Sigmoid colon (tissue), 7 donors: ENCODE results near the gene TMC2. TPM values are rescaled to one million over a fixed set of nuclear protein-coding genes. Genes with fewer than 3 reads are reported as not detected.

Experiments
- DNase-seq: peaks from one replicate; pipeline ENCODE4 v3.0.0-alpha.2; 2019
- H3K27ac ChIP-seq, 4 donors: fragments of 200-600 bp; sonication (generic); one replicate each; pipeline ENCODE4 v1.5.1; 2016 to 2019; ENCODE audit warnings: mild to moderate bottlenecking in 1 of 4
- H3K27me3 ChIP-seq, 3 donors: fragments of 200-600 bp; sonication (generic); one replicate each; pipeline ENCODE4 v1.5.1; 2019; ENCODE audit warnings: mild to moderate bottlenecking in 1 of 3
- H3K36me3 ChIP-seq, 4 donors: fragments of 200-600 bp; sonication (generic); one replicate each; pipeline ENCODE4 v1.5.1; 2016 to 2019
- H3K4me1 ChIP-seq, 4 donors: fragments of 200-600 bp; sonication (generic); one replicate each; pipeline ENCODE4 v1.5.1; 2017 to 2019
- H3K4me3 ChIP-seq, 4 donors: fragments of 200-600 bp; sonication (generic); one replicate each; pipeline ENCODE4 v1.5.1; 2017 to 2019; ENCODE audit warnings: mild to moderate bottlenecking in 2 of 4, moderate library complexity in 1 of 4
- H3K9me3 ChIP-seq, 4 donors: fragments of 200-600 bp in 3 of 4; sonication (generic) in 3 of 4; one replicate each; pipeline versions ENCODE4 v1.5.1 to v1.6.1; 2013 to 2019
- CTCF ChIP-seq, 4 experiments: fragments of 450-650 bp in 3 of 4; fragments of 200-600 bp in 1 of 4; IDR thresholded peaks; one replicate each; pipeline ENCODE4 v1.5.1; 2016 to 2019; ENCODE audit warnings: antibody characterized with exemption in 4 of 4, mild to moderate bottlenecking in 3 of 4, moderate library complexity in 2 of 4
- EP300 ChIP-seq, 4 donors: sonication (generic); formaldehyde crosslinking; IDR thresholded peaks; one replicate each; pipeline ENCODE4 v1.6.1; 2017; ENCODE audit warnings: antibody characterized with exemption in 4 of 4
- POLR2A ChIP-seq, 2 donors: fragments of 450-650 bp; IDR thresholded peaks; one replicate each; pipeline ENCODE4 v1.6.1; 2016; ENCODE audit warnings: antibody characterized with exemption in 2 of 2, mild to moderate bottlenecking in 2 of 2, moderate library complexity in 2 of 2
- POLR2AphosphoS5 ChIP-seq, 4 donors: sonication (generic); formaldehyde crosslinking; IDR thresholded peaks; one replicate each; pipeline ENCODE4 v1.6.1; 2017; ENCODE audit warnings: antibody characterized with exemption in 4 of 4
- WGBS, 2 donors: extraction: QIAGEN DNeasy Blood & Tissue Kit; methylation state at CpG; one replicate each; pipeline ENCODE4 v1.1.7; 2013; 5-methylcytosine and 5-hydroxymethylcytosine counted together
- intact Hi-C: fragments of 100-400 bp; cut with DNase I; formaldehyde crosslinking; loops from one replicate; pipeline ENCODE4 v1.15.1; 2023
- polyA plus RNA-seq, 3 donors: library from polyadenylated mRNA; stranded (reverse); fragments of 200-250 nt; gene quantifications; one replicate each; pipeline ENCODE4 v1.2.3, GENCODE V29; 2013
- total RNA-seq, 4 donors: library from RNA; depleted of rRNA; stranded (reverse); fragments of >200 nt; gene quantifications; one replicate each; pipeline ENCODE4 v1.1.0, GENCODE V29; 2016
- donor health status: healthy with polysubstance abuse.
- donor health status: Bipolar disorder and iron deficiency.
- donor health status: healthy.

The TMC2 gene
- total and polyA plus RNA-seq, 7 donors = 0.19 to 0.60 (median 0.28) TPM; not detected in 4

DNA sequence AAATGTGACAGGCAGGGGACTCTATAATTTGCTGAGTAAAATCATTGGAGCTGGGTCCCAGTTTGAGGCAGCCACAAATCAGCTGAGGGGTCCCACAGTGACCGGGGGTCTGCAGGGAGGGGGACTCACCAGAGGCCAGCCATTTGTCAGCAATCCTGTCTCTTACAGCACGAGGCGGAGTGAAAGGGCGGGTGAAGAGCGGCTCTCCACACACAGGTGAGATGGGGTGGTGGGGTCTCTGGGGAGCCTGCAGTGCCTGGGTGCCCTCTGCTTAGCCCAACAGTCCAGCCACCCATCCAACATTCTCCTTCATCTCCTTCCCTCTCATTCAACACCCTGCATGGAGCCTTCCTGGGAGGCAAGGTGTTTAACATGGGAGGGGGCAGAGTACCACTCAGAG, 728 bp downstream of the TMC2 start:
- 80 to 90% methylated on average over 5 of the region's 5 CpGs for WGBS, 2 donors
- intact Hi-C loops = no loop called here
- DNase-seq = no peak
- no peaks in the 10 kb centered on the region for H3K9me3 ChIP-seq
- H3K36me3 ChIP-seq = no peaks in the 10 kb centered on the region
- TF ChIP-seq POLR2A (IDR thresholded peaks at IDR 0.05) (no peak), POLR2AphosphoS5 (IDR thresholded peaks at IDR 0.05) (no peak), CTCF (IDR thresholded peaks at IDR 0.05) (no peak), EP300 (IDR thresholded peaks at IDR 0.05) (no peak)
- no peak overlapping the region for H3K4me3 ChIP-seq
- H3K4me1 ChIP-seq = no peaks in the 10 kb centered on the region
- H3K27ac ChIP-seq = no peak overlapping the region
- H3K27me3 ChIP-seq = peaks cover 0 to 29% (median 7%) of the 10 kb centered on the region in 3 donors

GRCh38 chr20:2538356-2538755, 2.0 kb downstream of the TMC2 start:
- no peak for TF ChIP-seq CTCF (IDR thresholded peaks at IDR 0.05)
- no peak for TF ChIP-seq POLR2AphosphoS5 (IDR thresholded peaks at IDR 0.05)
- no peak for TF ChIP-seq POLR2A (IDR thresholded peaks at IDR 0.05)
- no peak for TF ChIP-seq EP300 (IDR thresholded peaks at IDR 0.05)
- intact Hi-C loops = no loop called here
- 76 to 87% methylated on average over 12 of the region's 12 CpGs for WGBS, 2 donors

GRCh38 chr20:2538931-2539720, 2.8 kb downstream of the TMC2 start:
- no peaks in the 10 kb centered on the region for H3K9me3 ChIP-seq
- DNase-seq = no peak
- no peaks in the 10 kb centered on the region for H3K4me1 ChIP-seq
- no peak overlapping the region for H3K4me3 ChIP-seq
- WGBS, 2 donors = 66 to 69% methylated on average over 8 of the region's 8 CpGs
- H3K27ac ChIP-seq = no peak overlapping the region
- no peak for TF ChIP-seq POLR2AphosphoS5 (IDR thresholded peaks at IDR 0.05)
- no peak for TF ChIP-seq POLR2A (IDR thresholded peaks at IDR 0.05)
- TF ChIP-seq EP300 (IDR thresholded peaks at IDR 0.05) = no peak
- no peak for TF ChIP-seq CTCF (IDR thresholded peaks at IDR 0.05)
- H3K27me3 ChIP-seq = peaks cover 0 to 27% (median 7%) of the 10 kb centered on the region in 3 donors
- intact Hi-C loops = no loop called here
- no peaks in the 10 kb centered on the region for H3K36me3 ChIP-seq

More at GRCh38 chr20:2538356-2538755, 2.0 kb downstream of the TMC2 start:
- DNase-seq = no peak
- H3K4me1 ChIP-seq = no peaks in the 10 kb centered on the region
- H3K36me3 ChIP-seq = no peaks in the 10 kb centered on the region
- peaks cover 0 to 29% (median 7%) of the 10 kb centered on the region in 3 donors for H3K27me3 ChIP-seq
- no peak overlapping the region for H3K4me3 ChIP-seq
- no peak overlapping the region for H3K27ac ChIP-seq
- H3K9me3 ChIP-seq = no peaks in the 10 kb centered on the region

DNA sequence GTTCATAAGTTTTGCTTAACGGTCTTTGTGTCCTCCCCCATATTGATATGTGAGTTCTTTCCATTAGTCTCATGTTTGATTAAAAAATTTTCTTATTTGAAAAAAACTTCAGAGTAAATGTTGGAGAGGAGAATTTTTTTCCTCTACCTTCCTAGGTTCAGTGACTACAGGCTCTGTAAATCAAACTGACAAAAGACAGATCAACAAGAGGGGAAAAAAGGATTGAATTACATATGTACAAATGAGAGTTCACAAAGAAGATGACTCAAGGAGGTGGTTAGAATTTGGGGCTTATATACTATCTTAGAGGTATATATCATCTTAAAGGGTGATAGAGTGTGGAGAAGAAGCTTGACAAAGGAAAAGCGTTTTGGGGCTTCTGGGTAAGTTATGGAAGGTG, 5.6 kb downstream of the TMC2 start:
- no peak overlapping the region for H3K27ac ChIP-seq
- no peaks in the 10 kb centered on the region for H3K4me1 ChIP-seq
- H3K36me3 ChIP-seq = no peaks in the 10 kb centered on the region
- DNase-seq = no peak
- H3K4me3 ChIP-seq = no peak overlapping the region
- peaks cover 0 to 13% (median 1%) of the 10 kb centered on the region in 3 donors for H3K27me3 ChIP-seq
- intact Hi-C loops = no loop called here
- TF ChIP-seq EP300 (IDR thresholded peaks at IDR 0.05) = no peak
- no peak for TF ChIP-seq POLR2A (IDR thresholded peaks at IDR 0.05)
- TF ChIP-seq CTCF (IDR thresholded peaks at IDR 0.05) = no peak
- TF ChIP-seq POLR2AphosphoS5 (IDR thresholded peaks at IDR 0.05) = no peak
- 87 to 93% methylated on average over 2 of the region's 2 CpGs for WGBS, 2 donors
- H3K9me3 ChIP-seq = no peaks in the 10 kb centered on the region
